HepG2 (cell line): ENCODE measurements around the gene FOSB. TPM values are rescaled to one million over a fixed set of nuclear protein-coding genes. Genes with fewer than 3 reads are reported as not detected.
A peak's percentile ranks its signal among the peaks of the same experiment; 100 is the strongest.

Source experiments
- ARNT ChIP-seq: fragments of 450-650 bp; IDR thresholded peaks from 2 replicates; pipeline ENCODE4 v1.6.1; 2017
- CHD2 ChIP-seq: IDR thresholded peaks from 2 replicates; pipeline ENCODE4 v1.6.1; 2011; ENCODE audit warnings: low read depth, low read length, improper control_type of control experiment
- CSRNP2 ChIP-seq: sonication (generic); formaldehyde crosslinking; conservative IDR thresholded peaks from 2 replicates; pipeline ENCODE4 v1.8.0; 2022; ENCODE audit warnings: low read depth, missing genetic modification reagents
- DMAP1 ChIP-seq: IDR thresholded peaks from 2 replicates; pipeline ENCODE4 v1.6.1; 2016
- FOXA1 ChIP-seq, 2 experiments: fragments of 450-650 bp in 1 of 2; sonication (generic) in 1 of 2; formaldehyde crosslinking in 1 of 2; IDR thresholded peaks; 2 replicates each; pipeline versions ENCODE4 v1.4.0 to v1.6.1; 2016 to 2020; ENCODE audit warnings: missing genetic modification reagents in 1 of 2
- HNRNPLL ChIP-seq: fragments of 200-400 bp; formaldehyde crosslinking; IDR thresholded peaks from 2 replicates; pipeline ENCODE4 v1.6.1; 2017; ENCODE audit warnings: mild to moderate bottlenecking, low read depth, low read length; ENCODE audit not compliant: poor library complexity, severe bottlenecking
- ISX ChIP-seq: sonication (generic); formaldehyde crosslinking; conservative IDR thresholded peaks from 2 replicates; pipeline ENCODE4 v1.5.0; 2020; ENCODE audit warnings: missing genetic modification reagents
- KLF11 ChIP-seq: IDR thresholded peaks from 2 replicates; pipeline ENCODE4 v1.6.1; 2016; ENCODE audit warnings: missing compliant biosample characterization
- MAFK ChIP-seq, 2 experiments: IDR thresholded peaks in 1 of 2; conservative IDR thresholded peaks in 1 of 2; 2 replicates each; pipeline ENCODE4 v1.6.1; 2011; ENCODE audit warnings: improper control_type of control experiment in 2 of 2, low read length in 2 of 2
- SMYD3 ChIP-seq: sonication (generic); formaldehyde crosslinking; IDR thresholded peaks from 2 replicates; pipeline ENCODE4 v1.8.1; 2023; ENCODE audit warnings: mild to moderate bottlenecking, missing genetic modification reagents
- SNRNP70 ChIP-seq: fragments of 200-400 bp; formaldehyde crosslinking; IDR thresholded peaks from 2 replicates; pipeline ENCODE4 v1.6.1; 2017; ENCODE audit warnings: mild to moderate bottlenecking, low read depth, low read length, moderate library complexity
- STAT6 ChIP-seq: sonication (generic); formaldehyde crosslinking; IDR thresholded peaks from 2 replicates; pipeline ENCODE4 v1.4.0; 2020; ENCODE audit warnings: missing genetic modification reagents, mild to moderate bottlenecking, borderline replicate concordance
- TOE1 ChIP-seq: sonication (generic); formaldehyde crosslinking; IDR thresholded peaks from 2 replicates; pipeline ENCODE4 v1.4.0; 2020; ENCODE audit warnings: mild to moderate bottlenecking, missing genetic modification reagents
- ZFP36 ChIP-seq: fragments of 150-350 bp; IDR thresholded peaks from 2 replicates; pipeline ENCODE4 v1.6.1; 2018; ENCODE audit warnings: borderline replicate concordance, low read length, low read depth; ENCODE audit not compliant: partially characterized antibody
- ZFY ChIP-seq: sonication (generic); formaldehyde crosslinking; IDR thresholded peaks from 2 replicates; pipeline ENCODE4 v1.4.0; 2020; ENCODE audit warnings: missing genetic modification reagents
- ZKSCAN5 ChIP-seq: sonication (generic); formaldehyde crosslinking; IDR thresholded peaks from 2 replicates; pipeline ENCODE4 v1.5.1; 2020; ENCODE audit warnings: mild to moderate bottlenecking, missing genetic modification reagents
- ZNF232 ChIP-seq: sonication (generic); formaldehyde crosslinking; IDR thresholded peaks from 2 replicates; pipeline ENCODE4 v1.4.0; 2020; ENCODE audit warnings: missing genetic modification reagents, borderline replicate concordance
- ZNF354B ChIP-seq: sonication (generic); formaldehyde crosslinking; IDR thresholded peaks from 2 replicates; pipeline ENCODE4 v1.8.0; 2022; ENCODE audit warnings: mild to moderate bottlenecking, missing genetic modification reagents
- ZNF556 ChIP-seq: sonication (generic); formaldehyde crosslinking; IDR thresholded peaks from 2 replicates; pipeline ENCODE4 v1.4.0; 2020; ENCODE audit warnings: mild to moderate bottlenecking, missing genetic modification reagents, borderline replicate concordance
- ZNF674 ChIP-seq: sonication (generic); formaldehyde crosslinking; IDR thresholded peaks from 2 replicates; pipeline ENCODE4 v1.5.0; 2020; ENCODE audit warnings: low read depth, mild to moderate bottlenecking, missing genetic modification reagents
- ZNF720 ChIP-seq: sonication (generic); formaldehyde crosslinking; IDR thresholded peaks from 2 replicates; pipeline ENCODE4 v1.4.0; 2020; ENCODE audit warnings: missing genetic modification reagents
- ZNF788 ChIP-seq: sonication (generic); formaldehyde crosslinking; IDR thresholded peaks from 2 replicates; pipeline ENCODE4 v1.5.0; 2020; ENCODE audit warnings: mild to moderate bottlenecking, missing genetic modification reagents, borderline replicate concordance
- polyA plus RNA-seq, 8 experiments: library from polyadenylated mRNA; depleted of rRNA in 3 of 8; stranded (reverse) in 7 of 8; unstranded in 1 of 8; fragments of >200 nt; fragmentation: Illumina TruSeq in 4 of 8; extraction: Trizol in 4 of 8; gene quantifications; 2 replicates each; pipeline versions ENCODE4 v1.2.1 to v1.2.3, GENCODE V29; 2011 to 2016; ENCODE audit warnings: low read depth in 4 of 8, missing spikeins in 1 of 8, mixed read lengths in 1 of 8; ENCODE audit not compliant: insufficient read depth in 1 of 8
- total RNA-seq, 5 experiments: library from RNA; depleted of rRNA; stranded (reverse); fragments of >200 nt; fragmentation: Illumina TruSeq; extraction: Trizol; gene quantifications; 2 replicates each; pipeline ENCODE4 v1.2.3, GENCODE V29; 2016; ENCODE audit warnings: low read depth in 1 of 5
- TF ChIP-seq, protein P1 (sequence below): IDR thresholded peaks from 2 replicates; pipeline ENCODE4 v1.6.1; 2016; ENCODE audit warnings: mild to moderate bottlenecking, missing biosample characterization, missing genetic modification reagents
- TF ChIP-seq, protein P2 (sequence below): sonication (generic); formaldehyde crosslinking; IDR thresholded peaks from 2 replicates; pipeline ENCODE4 v1.4.0; 2020; ENCODE audit warnings: mild to moderate bottlenecking, low read depth, missing genetic modification reagents

Gene FOSB
- total and polyA plus RNA-seq, 2 of the 13 experiments (the other 11 are each of a cell fraction or from before 2014, with no cell fraction given), result 2.8 to 6.0 TPM

GRCh38 chr19:45455707-45456499 is 11.9 kb upstream of the FOSB start (continued):
- no peak for TF ChIP-seq CSRNP2 (CRISPR knock-in tag)
- no peak for TF ChIP-seq TOE1
- TF ChIP-seq, protein P1, sequence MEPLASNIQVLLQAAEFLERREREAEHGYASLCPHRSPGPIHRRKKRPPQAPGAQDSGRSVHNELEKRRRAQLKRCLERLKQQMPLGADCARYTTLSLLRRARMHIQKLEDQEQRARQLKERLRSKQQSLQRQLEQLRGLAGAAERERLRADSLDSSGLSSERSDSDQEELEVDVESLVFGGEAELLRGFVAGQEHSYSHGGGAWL (CRISPR knock-in tag), result no peak; the same call in 1 of the 2 replicates
- peak; percentile 27 for TF ChIP-seq HNRNPLL
- no peak for TF ChIP-seq ZKSCAN5 (CRISPR knock-in tag)
- TF ChIP-seq ZNF674 (CRISPR knock-in tag), result no peak
- peak; percentile 60; the same call in 1 of the 2 replicates for TF ChIP-seq ZNF556
- TF ChIP-seq ZNF354B, result no peak
- no peak for TF ChIP-seq CHD2
- peak; percentile 35; the same call in 1 of the 2 replicates for TF ChIP-seq ZFY (CRISPR knock-in tag)
- peak; percentile 66; the same call in 1 of the 2 replicates for TF ChIP-seq DMAP1 (CRISPR knock-in tag)
- TF ChIP-seq ZFP36, result no peak
- no peak for TF ChIP-seq ARNT
- TF ChIP-seq, protein P2, sequence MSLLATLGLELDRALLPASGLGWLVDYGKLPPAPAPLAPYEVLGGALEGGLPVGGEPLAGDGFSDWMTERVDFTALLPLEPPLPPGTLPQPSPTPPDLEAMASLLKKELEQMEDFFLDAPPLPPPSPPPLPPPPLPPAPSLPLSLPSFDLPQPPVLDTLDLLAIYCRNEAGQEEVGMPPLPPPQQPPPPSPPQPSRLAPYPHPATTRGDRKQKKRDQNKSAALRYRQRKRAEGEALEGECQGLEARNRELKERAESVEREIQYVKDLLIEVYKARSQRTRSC, result no peak
- TF ChIP-seq ZNF720 (CRISPR knock-in tag), result no peak
- peak in 1 of 2 experiments; percentile 4; a peak in 1 of 4 replicates for TF ChIP-seq MAFK (conservative IDR thresholded peaks at IDR 0.05 in 1 of 2, IDR thresholded peaks at IDR 0.05 in 1 of 2; ENCODE audit: low read length in 2 of 2)
- TF ChIP-seq ZNF232 (CRISPR knock-in tag), result no peak
- no peak for TF ChIP-seq STAT6 (CRISPR knock-in tag)
- no peak for TF ChIP-seq ISX (CRISPR knock-in tag)
- TF ChIP-seq KLF11 (CRISPR knock-in tag), result no peak; the same call in 1 of the 2 replicates
- no peak for TF ChIP-seq SMYD3 (CRISPR knock-in tag)
- no peak for TF ChIP-seq FOXA1 (IDR thresholded peaks at IDR 0.05)
- TF ChIP-seq FOXA1 (CRISPR knock-in tag; IDR thresholded peaks at IDR 0.05), result no peak
- no peak for TF ChIP-seq ZNF788 (CRISPR knock-in tag)
- TF ChIP-seq SNRNP70, result no peak
